ENCODE data around the gene FAM163B. TPM values are rescaled to one million over a fixed set of nuclear protein-coding genes. Genes with fewer than 3 reads are reported as not detected.
A peak's percentile ranks its signal among the peaks of the same experiment; 100 is the strongest.

Gene FAM163B
- polyA plus RNA-seq, 1 of the 3 experiments (the other 2 are of a cell fraction): 0.05 TPM

DNA sequence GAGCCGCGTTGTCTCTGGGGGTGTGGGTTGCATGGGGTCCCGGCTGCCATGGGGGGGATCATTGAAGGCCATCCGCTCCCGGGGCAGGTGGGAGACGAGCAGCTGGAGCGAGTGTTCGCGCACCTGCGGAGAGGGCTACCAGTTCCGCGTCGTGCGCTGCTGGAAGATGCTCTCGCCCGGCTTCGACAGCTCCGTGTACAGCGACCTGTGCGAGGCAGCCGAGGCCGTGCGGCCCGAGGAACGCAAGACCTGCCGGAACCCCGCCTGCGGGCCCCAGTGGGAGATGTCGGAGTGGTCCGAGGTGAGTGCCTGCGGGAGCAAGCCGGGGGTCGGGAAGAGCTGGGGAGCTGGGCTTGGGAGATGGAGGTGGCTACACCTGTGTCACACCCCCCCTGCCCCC lies 41.0 kb downstream of the FAM163B start:
- WGBS (ENCODE audit: low lambda C conversion rate): 92% methylated on average over 33 of the region's 33 CpGs
- ChIA-PET CTCF (interaction anchor here (0.6 to 0.8 kb wide), 2 partner anchors 12 to 34 kb away, joined by 3 to 4 read pairs; partner anchors contain the start of gene ADAMTSL2), POLR2A (interaction anchor here (1.0 kb wide), 1 partner anchor 34 kb away, joined by 3 read pairs; the partner anchor contains the start of gene ADAMTSL2)
- H3K27me3 ChIP-seq (ENCODE audit: insufficient read depth): 0 out of 2 replicates have a peak, but pooled peaks cover 10% of the 10 kb centered on the region
- H3K9ac ChIP-seq: no peak overlapping the region
- no peak overlapping the region for H2AFZ ChIP-seq (ENCODE audit: low read depth)
- peaks cover 0 to 71% of the 10 kb centered on the region in 2 experiments; a peak in 2 of 4 replicates for H3K4me1 ChIP-seq (ENCODE audit: control insufficient read depth in 1 of 2, insufficient read depth in 2 of 2, low read depth in 1 of 2, low read length in 1 of 2)
- no peaks in the 10 kb centered on the region for H3F3A ChIP-seq (replicated peaks; ENCODE audit: insufficient read depth)
- peak overlapping the region in 1 of 2 experiments; percentile 97; a peak in 2 of 4 replicates for H3K27ac ChIP-seq (ENCODE audit: low read depth in 2 of 2, low read length in 1 of 2)
- no peaks in the 10 kb centered on the region for H3K79me2 ChIP-seq (ENCODE audit: insufficient read depth)
- no peak for TF ChIP-seq NRF1 (IDR thresholded peaks at IDR 0.05; ENCODE audit: low read depth, low read length)
- no peak for TF ChIP-seq GATA2 (CRISPR knock-in tag; IDR thresholded peaks at IDR 0.05)
- no peak for TF ChIP-seq TCF12 (IDR thresholded peaks at IDR 0.05)
- TF ChIP-seq, protein P1, sequence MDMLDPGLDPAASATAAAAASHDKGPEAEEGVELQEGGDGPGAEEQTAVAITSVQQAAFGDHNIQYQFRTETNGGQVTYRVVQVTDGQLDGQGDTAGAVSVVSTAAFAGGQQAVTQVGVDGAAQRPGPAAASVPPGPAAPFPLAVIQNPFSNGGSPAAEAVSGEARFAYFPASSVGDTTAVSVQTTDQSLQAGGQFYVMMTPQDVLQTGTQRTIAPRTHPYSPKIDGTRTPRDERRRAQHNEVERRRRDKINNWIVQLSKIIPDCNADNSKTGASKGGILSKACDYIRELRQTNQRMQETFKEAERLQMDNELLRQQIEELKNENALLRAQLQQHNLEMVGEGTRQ (IDR thresholded peaks at IDR 0.05; ENCODE audit: borderline replicate concordance, low read depth, low read length): no peak
- TF ChIP-seq RCOR1 (IDR thresholded peaks at IDR 0.05; ENCODE audit: low read length): no peak
- no peak for TF ChIP-seq ELF1 (IDR thresholded peaks at IDR 0.05)
- TF ChIP-seq GABPA (IDR thresholded peaks at IDR 0.05; ENCODE audit: low read depth): no peak
- TF ChIP-seq, protein P2, sequence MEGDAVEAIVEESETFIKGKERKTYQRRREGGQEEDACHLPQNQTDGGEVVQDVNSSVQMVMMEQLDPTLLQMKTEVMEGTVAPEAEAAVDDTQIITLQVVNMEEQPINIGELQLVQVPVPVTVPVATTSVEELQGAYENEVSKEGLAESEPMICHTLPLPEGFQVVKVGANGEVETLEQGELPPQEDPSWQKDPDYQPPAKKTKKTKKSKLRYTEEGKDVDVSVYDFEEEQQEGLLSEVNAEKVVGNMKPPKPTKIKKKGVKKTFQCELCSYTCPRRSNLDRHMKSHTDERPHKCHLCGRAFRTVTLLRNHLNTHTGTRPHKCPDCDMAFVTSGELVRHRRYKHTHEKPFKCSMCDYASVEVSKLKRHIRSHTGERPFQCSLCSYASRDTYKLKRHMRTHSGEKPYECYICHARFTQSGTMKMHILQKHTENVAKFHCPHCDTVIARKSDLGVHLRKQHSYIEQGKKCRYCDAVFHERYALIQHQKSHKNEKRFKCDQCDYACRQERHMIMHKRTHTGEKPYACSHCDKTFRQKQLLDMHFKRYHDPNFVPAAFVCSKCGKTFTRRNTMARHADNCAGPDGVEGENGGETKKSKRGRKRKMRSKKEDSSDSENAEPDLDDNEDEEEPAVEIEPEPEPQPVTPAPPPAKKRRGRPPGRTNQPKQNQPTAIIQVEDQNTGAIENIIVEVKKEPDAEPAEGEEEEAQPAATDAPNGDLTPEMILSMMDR (IDR thresholded peaks at IDR 0.05): no peak
- DNase-seq: no peak
- H3K36me3 ChIP-seq (replicated peaks in 1 of 2; ENCODE audit: control insufficient read depth in 1 of 2, insufficient read depth in 2 of 2, low read length in 1 of 2): no peaks in the 10 kb centered on the region
- H3K9me2 ChIP-seq: no peaks in the 10 kb centered on the region
- H3K4me3 ChIP-seq (ENCODE audit: low read depth in 2 of 2, low read length in 1 of 2): no peak overlapping the region
- H3K4me2 ChIP-seq: no peak overlapping the region
- H4K20me1 ChIP-seq (ENCODE audit: insufficient read depth): no peaks in the 10 kb centered on the region
- H3K9me3 ChIP-seq: no peaks in the 10 kb centered on the region

DNA sequence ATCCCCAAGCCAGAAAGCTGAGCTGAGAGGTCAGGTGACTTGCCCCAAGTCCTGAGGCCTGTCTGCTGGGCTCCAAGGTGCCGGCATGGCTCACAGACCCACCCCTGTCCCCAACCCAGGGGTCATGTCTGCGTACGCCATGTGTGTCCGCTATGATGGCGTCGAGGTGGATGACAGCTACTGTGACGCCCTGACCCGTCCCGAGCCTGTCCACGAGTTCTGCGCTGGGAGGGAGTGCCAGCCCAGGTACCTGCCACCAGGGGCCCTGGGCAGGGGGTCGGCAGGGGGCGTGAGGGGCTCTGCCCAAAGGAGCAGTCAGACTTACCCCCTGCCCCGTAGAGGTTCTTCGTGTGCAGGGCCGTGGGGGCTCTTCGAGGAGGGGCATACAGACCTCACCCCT lies 42.4 kb downstream of the FAM163B start:
- no peaks in the 10 kb centered on the region for H3K9me2 ChIP-seq
- ChIA-PET CTCF (interaction anchor here (0.6 kb wide), 1 partner anchor 26 kb away, joined by 3 read pairs; no protein-coding TSS in a partner anchor), POLR2A (interaction anchor here (0.9 kb wide), 1 partner anchor 30 kb away, joined by 3 read pairs; no protein-coding TSS in a partner anchor)
- no peak overlapping the region for H3K9ac ChIP-seq
- DNase-seq: no peak
- H3K79me2 ChIP-seq (ENCODE audit: insufficient read depth): no peaks in the 10 kb centered on the region
- no peak overlapping the region; a peak in 1 of 4 replicates for H3K27ac ChIP-seq (ENCODE audit: low read depth in 2 of 2, low read length in 1 of 2)
- TF ChIP-seq, protein P1 (IDR thresholded peaks at IDR 0.05; ENCODE audit: borderline replicate concordance, low read depth, low read length): no peak
- TF ChIP-seq, protein P3, sequence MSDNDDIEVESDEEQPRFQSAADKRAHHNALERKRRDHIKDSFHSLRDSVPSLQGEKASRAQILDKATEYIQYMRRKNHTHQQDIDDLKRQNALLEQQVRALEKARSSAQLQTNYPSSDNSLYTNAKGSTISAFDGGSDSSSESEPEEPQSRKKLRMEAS (IDR thresholded peaks at IDR 0.05; ENCODE audit: low read depth): no peak
- TF ChIP-seq EZH2phosphoT487 (IDR thresholded peaks at IDR 0.05; ENCODE audit: borderline replicate concordance, low read depth): no peak
- no peak for TF ChIP-seq NRF1 (IDR thresholded peaks at IDR 0.05; ENCODE audit: low read depth, low read length)
- H3K4me1 ChIP-seq (ENCODE audit: control insufficient read depth in 1 of 2, insufficient read depth in 2 of 2, low read depth in 1 of 2, low read length in 1 of 2): peaks cover 0 to 63% of the 10 kb centered on the region in 2 experiments; a peak in 2 of 4 replicates
- WGBS (ENCODE audit: low lambda C conversion rate): 83% methylated on average over 10 of the region's 17 CpGs
- H3F3A ChIP-seq (replicated peaks; ENCODE audit: insufficient read depth): no peaks in the 10 kb centered on the region
- H4K20me1 ChIP-seq (ENCODE audit: insufficient read depth): no peaks in the 10 kb centered on the region
- H3K27me3 ChIP-seq (ENCODE audit: insufficient read depth): 0 out of 2 replicates have a peak, but pooled peaks cover 10% of the 10 kb centered on the region
- H3K4me2 ChIP-seq: no peak overlapping the region
- H3K36me3 ChIP-seq (replicated peaks in 1 of 2; ENCODE audit: control insufficient read depth in 1 of 2, insufficient read depth in 2 of 2, low read length in 1 of 2): no peaks in the 10 kb centered on the region
- no peaks in the 10 kb centered on the region for H3K9me3 ChIP-seq
- H3K4me3 ChIP-seq (ENCODE audit: low read depth in 2 of 2, low read length in 1 of 2): no peak overlapping the region
- no peak overlapping the region for H2AFZ ChIP-seq (ENCODE audit: low read depth)

All from SK-N-SH (cell line).